Lower leg skin (tissue), 3 donors: ENCODE results near the gene SMTN.

Experiments
- POLR2A ChIP-seq, 2 donors: fragments of 450-650 bp; IDR thresholded peaks; one replicate each; pipeline ENCODE4 v1.6.1; 2016 to 2017; ENCODE audit warnings: antibody characterized with exemption in 2 of 2, mild to moderate bottlenecking in 1 of 2, moderate library complexity in 1 of 2
- TF ChIP-seq, protein P1 (sequence below), 3 donors: fragments of 450-650 bp; IDR thresholded peaks; one replicate each; pipeline ENCODE4 v1.5.1; 2016; ENCODE audit warnings: antibody characterized with exemption in 3 of 3, mild to moderate bottlenecking in 3 of 3, moderate library complexity in 2 of 3

DNA sequence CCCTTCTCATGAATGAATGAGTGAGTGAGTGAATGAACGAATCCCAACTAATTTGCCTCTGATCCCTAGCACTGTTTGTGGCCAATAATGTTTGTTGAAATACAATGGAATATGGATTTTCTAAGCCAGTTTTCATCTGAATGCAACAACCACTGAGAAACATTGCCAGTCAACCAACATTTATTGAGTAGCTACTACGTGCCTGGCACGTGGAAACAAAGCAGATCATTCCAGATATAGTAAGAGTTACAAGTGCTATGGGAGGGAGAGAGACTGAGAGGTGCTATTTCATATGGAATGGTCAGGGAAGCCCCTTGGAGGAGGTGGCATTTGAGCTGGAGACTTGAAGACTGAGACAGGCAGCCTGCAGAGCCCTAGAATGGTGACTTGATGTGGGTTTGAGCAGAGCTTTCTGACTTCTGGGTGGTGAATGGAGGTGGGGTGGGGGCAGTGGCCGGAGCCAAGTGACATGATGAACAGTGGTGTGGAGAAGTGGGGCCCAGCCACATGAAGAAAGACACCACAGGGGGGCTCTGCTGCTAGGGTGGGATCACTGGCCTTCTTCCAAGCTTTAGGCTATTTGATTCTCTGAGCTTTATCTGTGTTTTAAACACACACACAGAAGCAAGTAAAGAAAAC, 35.1 kb upstream of the SMTN start:
- TF ChIP-seq POLR2A (IDR thresholded peaks at IDR 0.05): no peak
- TF ChIP-seq, protein P1, sequence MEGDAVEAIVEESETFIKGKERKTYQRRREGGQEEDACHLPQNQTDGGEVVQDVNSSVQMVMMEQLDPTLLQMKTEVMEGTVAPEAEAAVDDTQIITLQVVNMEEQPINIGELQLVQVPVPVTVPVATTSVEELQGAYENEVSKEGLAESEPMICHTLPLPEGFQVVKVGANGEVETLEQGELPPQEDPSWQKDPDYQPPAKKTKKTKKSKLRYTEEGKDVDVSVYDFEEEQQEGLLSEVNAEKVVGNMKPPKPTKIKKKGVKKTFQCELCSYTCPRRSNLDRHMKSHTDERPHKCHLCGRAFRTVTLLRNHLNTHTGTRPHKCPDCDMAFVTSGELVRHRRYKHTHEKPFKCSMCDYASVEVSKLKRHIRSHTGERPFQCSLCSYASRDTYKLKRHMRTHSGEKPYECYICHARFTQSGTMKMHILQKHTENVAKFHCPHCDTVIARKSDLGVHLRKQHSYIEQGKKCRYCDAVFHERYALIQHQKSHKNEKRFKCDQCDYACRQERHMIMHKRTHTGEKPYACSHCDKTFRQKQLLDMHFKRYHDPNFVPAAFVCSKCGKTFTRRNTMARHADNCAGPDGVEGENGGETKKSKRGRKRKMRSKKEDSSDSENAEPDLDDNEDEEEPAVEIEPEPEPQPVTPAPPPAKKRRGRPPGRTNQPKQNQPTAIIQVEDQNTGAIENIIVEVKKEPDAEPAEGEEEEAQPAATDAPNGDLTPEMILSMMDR (IDR thresholded peaks at IDR 0.05): no peak
